Esophagus muscularis mucosa (tissue), 3 donors: ENCODE data around the gene IL23A.

Source experiments
- CTCF ChIP-seq, 3 experiments: fragments of 200-600 bp in 2 of 3; fragments of 450-650 bp in 1 of 3; sonication (generic) in 2 of 3; IDR thresholded peaks; one replicate each; pipeline ENCODE4 v1.5.1; 2017 to 2019; ENCODE audit warnings: antibody characterized with exemption in 3 of 3, mild to moderate bottlenecking in 2 of 3, moderate library complexity in 1 of 3
- EP300 ChIP-seq: sonication (generic); formaldehyde crosslinking; IDR thresholded peaks from one replicate; pipeline ENCODE4 v1.6.1; 2017; ENCODE audit warnings: antibody characterized with exemption

- TF ChIP-seq CTCF (IDR thresholded peaks at IDR 0.05) (no peak), EP300 (no peak)
These were observed 27.7 kb upstream of the IL23A start for GRCh38 chr12:56311003-56311402.
